ENCODE results near the gene PAK5.

- TF ChIP-seq POLR2AphosphoS5 (IDR thresholded peaks at IDR 0.05; ENCODE audit: low read depth, low read length) (no peak), REST (IDR thresholded peaks at IDR 0.05; ENCODE audit: insufficient read depth in 1 of 2, low read depth in 2 of 2, low read length in 2 of 2) (no peak), TAF1 (IDR thresholded peaks at IDR 0.05; ENCODE audit: borderline replicate concordance, insufficient read depth, low read length) (no peak)
Observed at GRCh38 chr20:9616833-9617461, 221.9 kb downstream of the PAK5 start.

Measured in PFSK-1 (cell line).